HL-60 (cell line): ENCODE measurements around the gene MSH3.

Experiments
- DNase-seq, 2 experiments: peaks; one replicate each; pipeline ENCODE4 v3.0.0-alpha.2; 2010 to 2020; ENCODE audit warnings: low read depth in 1 of 2, low spot score in 1 of 2
- H3K27ac ChIP-seq: fragments of 250-450 bp; sonication (Bioruptor Pico); replicated peaks from 2 replicates; pipeline ENCODE4 v1.5.1; 2020; ENCODE audit warnings: mild to moderate bottlenecking, moderate library complexity
- H3K27me3 ChIP-seq: fragments of 250-450 bp; sonication (Bioruptor Pico); 2 replicates; pipeline ENCODE4 v1.5.1; 2021; ENCODE audit warnings: mild to moderate bottlenecking, moderate library complexity; ENCODE audit not compliant: insufficient read depth, poor library complexity, severe bottlenecking
- H3K4me3 ChIP-seq: replicated peaks from 2 replicates; pipeline ENCODE4 v1.5.1; 2011; ENCODE audit warnings: mild to moderate bottlenecking, control low read depth, low read length; ENCODE audit not compliant: insufficient read depth
- GABPA ChIP-seq: IDR thresholded peaks from 2 replicates; pipeline ENCODE4 v1.6.1; 2012; ENCODE audit warnings: low read depth
- POLR2AphosphoS5 ChIP-seq: IDR thresholded peaks from 2 replicates; pipeline ENCODE4 v1.6.1; 2012; ENCODE audit warnings: low read depth
- SPI1 ChIP-seq: IDR thresholded peaks from 2 replicates; pipeline ENCODE4 v1.6.1; 2012; ENCODE audit warnings: low read depth, mild to moderate bottlenecking, borderline replicate concordance
- TF ChIP-seq, protein P1 (sequence below): IDR thresholded peaks from 2 replicates; pipeline ENCODE4 v1.6.1; 2012; ENCODE audit warnings: low read depth; ENCODE audit not compliant: insufficient replicate concordance
- TF ChIP-seq, protein P2 (sequence below): IDR thresholded peaks from one replicate; pipeline ENCODE4 v1.5.1; 2011; ENCODE audit warnings: low read length, control low read depth, inconsistent platforms; ENCODE audit not compliant: insufficient read depth

Gene MSH3

DNA sequence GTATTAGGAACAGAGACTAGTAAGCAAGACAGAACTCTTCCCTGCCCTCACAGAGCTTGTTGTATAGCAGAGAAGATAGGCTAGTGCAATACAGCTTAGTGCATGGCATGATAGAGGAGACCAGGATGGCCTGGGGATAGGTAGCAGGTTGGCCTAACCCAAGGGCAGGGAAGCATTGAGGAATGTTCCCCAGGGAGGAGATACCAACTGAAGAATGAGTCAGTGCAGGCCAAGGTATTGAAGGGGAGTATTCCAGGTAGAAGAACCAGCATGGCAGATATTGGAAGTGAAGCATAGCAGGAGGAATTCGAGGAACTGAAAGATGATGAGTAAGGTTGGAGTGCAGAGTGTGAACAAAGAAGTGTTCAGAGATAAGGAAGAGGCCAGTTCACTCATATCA is 138.9 kb downstream of the MSH3 start:
- no peaks in the 10 kb centered on the region for H3K27me3 ChIP-seq
- no peak for DNase-seq

DNA sequence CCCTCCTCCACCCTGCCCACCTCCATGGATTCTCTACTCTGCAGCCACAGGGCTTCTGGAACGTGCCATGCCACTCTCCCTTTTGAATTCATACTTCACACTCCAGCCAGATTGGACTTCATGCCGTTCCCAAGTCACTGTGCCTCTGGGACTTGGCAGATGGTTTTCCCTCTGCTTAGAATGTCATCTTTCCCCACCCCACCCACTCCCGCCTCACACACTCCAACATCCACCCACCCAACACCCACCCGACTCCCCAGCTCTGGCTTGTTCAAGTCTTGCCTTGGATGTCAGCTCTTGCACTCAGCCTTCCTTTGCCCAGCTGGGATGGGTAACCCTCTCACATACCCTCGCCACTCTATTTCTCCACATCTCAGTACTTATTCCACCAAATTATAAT is 142.4 kb downstream of the MSH3 start:
- Histone ChIP-seq H3K27me3 (no peaks in the 10 kb centered on the region), H3K27ac (no peak overlapping the region), H3K4me3 (no peak overlapping the region)
- TF ChIP-seq GABPA (no peak), POLR2AphosphoS5 (no peak), SPI1 (no peak)
- TF ChIP-seq, protein P1, sequence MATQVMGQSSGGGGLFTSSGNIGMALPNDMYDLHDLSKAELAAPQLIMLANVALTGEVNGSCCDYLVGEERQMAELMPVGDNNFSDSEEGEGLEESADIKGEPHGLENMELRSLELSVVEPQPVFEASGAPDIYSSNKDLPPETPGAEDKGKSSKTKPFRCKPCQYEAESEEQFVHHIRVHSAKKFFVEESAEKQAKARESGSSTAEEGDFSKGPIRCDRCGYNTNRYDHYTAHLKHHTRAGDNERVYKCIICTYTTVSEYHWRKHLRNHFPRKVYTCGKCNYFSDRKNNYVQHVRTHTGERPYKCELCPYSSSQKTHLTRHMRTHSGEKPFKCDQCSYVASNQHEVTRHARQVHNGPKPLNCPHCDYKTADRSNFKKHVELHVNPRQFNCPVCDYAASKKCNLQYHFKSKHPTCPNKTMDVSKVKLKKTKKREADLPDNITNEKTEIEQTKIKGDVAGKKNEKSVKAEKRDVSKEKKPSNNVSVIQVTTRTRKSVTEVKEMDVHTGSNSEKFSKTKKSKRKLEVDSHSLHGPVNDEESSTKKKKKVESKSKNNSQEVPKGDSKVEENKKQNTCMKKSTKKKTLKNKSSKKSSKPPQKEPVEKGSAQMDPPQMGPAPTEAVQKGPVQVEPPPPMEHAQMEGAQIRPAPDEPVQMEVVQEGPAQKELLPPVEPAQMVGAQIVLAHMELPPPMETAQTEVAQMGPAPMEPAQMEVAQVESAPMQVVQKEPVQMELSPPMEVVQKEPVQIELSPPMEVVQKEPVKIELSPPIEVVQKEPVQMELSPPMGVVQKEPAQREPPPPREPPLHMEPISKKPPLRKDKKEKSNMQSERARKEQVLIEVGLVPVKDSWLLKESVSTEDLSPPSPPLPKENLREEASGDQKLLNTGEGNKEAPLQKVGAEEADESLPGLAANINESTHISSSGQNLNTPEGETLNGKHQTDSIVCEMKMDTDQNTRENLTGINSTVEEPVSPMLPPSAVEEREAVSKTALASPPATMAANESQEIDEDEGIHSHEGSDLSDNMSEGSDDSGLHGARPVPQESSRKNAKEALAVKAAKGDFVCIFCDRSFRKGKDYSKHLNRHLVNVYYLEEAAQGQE, result no peak
- TF ChIP-seq, protein P2, sequence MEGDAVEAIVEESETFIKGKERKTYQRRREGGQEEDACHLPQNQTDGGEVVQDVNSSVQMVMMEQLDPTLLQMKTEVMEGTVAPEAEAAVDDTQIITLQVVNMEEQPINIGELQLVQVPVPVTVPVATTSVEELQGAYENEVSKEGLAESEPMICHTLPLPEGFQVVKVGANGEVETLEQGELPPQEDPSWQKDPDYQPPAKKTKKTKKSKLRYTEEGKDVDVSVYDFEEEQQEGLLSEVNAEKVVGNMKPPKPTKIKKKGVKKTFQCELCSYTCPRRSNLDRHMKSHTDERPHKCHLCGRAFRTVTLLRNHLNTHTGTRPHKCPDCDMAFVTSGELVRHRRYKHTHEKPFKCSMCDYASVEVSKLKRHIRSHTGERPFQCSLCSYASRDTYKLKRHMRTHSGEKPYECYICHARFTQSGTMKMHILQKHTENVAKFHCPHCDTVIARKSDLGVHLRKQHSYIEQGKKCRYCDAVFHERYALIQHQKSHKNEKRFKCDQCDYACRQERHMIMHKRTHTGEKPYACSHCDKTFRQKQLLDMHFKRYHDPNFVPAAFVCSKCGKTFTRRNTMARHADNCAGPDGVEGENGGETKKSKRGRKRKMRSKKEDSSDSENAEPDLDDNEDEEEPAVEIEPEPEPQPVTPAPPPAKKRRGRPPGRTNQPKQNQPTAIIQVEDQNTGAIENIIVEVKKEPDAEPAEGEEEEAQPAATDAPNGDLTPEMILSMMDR, result no peak
- DNase-seq, result no peak

More for the DNA sequence above, 138.9 kb downstream of the MSH3 start:
- Histone ChIP-seq H3K27ac (no peak overlapping the region), H3K4me3 (no peak overlapping the region)
- TF ChIP-seq POLR2AphosphoS5 (no peak), SPI1 (no peak), GABPA (no peak)
- TF ChIP-seq, protein P2, result no peak
- TF ChIP-seq, protein P1, result no peak

DNA sequence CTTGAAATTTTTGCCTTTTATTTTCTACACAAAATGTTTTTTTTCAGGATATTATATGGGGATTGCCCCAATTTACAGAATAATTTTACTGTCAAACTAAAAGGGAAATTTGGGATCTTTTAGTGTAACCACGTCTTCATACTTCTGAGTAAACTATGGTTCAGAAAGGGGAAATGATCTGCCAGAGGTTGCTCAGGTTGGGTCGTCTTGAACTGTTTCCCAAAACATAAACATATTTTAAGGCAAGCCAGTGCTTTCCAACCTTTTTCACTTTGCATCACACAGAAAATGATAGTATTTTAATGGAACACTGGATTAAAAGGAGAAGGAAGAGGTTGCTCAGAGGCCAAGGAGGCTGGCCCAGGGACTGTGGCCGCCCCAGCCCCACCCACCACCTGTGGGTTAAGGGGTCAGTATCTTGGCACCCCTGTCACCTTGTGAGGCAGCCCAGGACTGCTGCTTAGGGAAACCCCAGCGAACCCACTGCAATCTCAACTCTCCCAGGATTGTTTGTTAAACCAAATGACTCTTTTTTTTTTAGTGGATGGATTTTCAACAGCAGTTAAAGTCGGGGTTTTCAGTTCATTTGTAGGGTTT is 143.1 kb downstream of the MSH3 start:
- TF ChIP-seq, protein P1, result no peak
- TF ChIP-seq GABPA (no peak), POLR2AphosphoS5 (no peak), SPI1 (no peak)
- TF ChIP-seq, protein P2, result no peak

More for the DNA sequence above, 143.1 kb downstream of the MSH3 start:
- Histone ChIP-seq H3K4me3 (no peak overlapping the region), H3K27ac (no peak overlapping the region), H3K27me3 (no peaks in the 10 kb centered on the region)
- DNase-seq, result no peak
